ENCODE data around the gene CNGB1.

DNA sequence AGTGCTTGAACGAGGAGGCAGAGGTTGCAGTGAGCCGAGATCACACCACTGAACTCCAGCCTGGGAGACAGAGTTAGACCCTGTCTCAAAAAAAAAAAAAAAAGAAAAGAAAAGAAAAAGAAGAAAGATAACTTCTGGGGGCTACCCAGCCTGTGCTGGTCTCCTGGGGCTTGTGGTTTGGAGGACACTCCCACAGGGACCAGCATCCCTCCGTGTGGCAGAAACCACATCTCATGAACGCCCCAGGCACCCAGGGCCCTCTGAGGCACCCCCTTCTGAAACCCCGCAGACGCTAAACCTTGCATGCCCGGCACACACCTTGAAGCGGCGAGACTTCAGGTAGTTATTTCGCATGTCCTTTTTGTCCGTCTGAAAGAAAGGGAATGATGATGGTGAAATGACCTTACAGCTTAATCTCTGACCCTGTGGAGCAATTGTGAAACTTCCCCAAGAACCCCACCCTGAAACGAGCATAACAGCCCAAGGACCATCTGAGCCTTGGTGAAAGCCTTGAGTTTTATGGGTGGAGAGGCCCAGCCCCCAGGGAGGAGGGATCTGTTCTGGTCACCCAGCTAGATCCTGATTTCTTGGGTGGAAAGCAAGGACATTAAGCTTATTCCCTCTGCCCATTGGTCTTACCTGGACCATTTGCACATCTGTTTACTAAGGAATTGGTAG is 55.0 kb downstream of the CNGB1 start:
- no peak for TF ChIP-seq POLR2AphosphoS5 (IDR thresholded peaks at IDR 0.05; ENCODE audit: low read depth, low read length)
- TF ChIP-seq RAD21 (IDR thresholded peaks at IDR 0.05; ENCODE audit: low read depth): no peak
- TF ChIP-seq, protein P1, sequence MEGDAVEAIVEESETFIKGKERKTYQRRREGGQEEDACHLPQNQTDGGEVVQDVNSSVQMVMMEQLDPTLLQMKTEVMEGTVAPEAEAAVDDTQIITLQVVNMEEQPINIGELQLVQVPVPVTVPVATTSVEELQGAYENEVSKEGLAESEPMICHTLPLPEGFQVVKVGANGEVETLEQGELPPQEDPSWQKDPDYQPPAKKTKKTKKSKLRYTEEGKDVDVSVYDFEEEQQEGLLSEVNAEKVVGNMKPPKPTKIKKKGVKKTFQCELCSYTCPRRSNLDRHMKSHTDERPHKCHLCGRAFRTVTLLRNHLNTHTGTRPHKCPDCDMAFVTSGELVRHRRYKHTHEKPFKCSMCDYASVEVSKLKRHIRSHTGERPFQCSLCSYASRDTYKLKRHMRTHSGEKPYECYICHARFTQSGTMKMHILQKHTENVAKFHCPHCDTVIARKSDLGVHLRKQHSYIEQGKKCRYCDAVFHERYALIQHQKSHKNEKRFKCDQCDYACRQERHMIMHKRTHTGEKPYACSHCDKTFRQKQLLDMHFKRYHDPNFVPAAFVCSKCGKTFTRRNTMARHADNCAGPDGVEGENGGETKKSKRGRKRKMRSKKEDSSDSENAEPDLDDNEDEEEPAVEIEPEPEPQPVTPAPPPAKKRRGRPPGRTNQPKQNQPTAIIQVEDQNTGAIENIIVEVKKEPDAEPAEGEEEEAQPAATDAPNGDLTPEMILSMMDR (IDR thresholded peaks at IDR 0.05 in 2 of 3, conservative IDR thresholded peaks at IDR 0.05 in 1 of 3; ENCODE audit: borderline replicate concordance in 1 of 3, insufficient read depth in 1 of 3, low read depth in 2 of 3, low read length in 2 of 3): no peak
- TF ChIP-seq, protein P2, sequence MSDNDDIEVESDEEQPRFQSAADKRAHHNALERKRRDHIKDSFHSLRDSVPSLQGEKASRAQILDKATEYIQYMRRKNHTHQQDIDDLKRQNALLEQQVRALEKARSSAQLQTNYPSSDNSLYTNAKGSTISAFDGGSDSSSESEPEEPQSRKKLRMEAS (IDR thresholded peaks at IDR 0.05): no peak
- no peak for TF ChIP-seq SP1 (IDR thresholded peaks at IDR 0.05; ENCODE audit: low read depth)
- no peak for TF ChIP-seq JUND (IDR thresholded peaks at IDR 0.05)
- no peak for TF ChIP-seq EGR1 (IDR thresholded peaks at IDR 0.05; ENCODE audit: low read depth)
- no peak for TF ChIP-seq EZH2 (IDR thresholded peaks at IDR 0.05)

All from HCT116 (cell line).